Measurements from ENCODE around the gene DGKB.

DGKB gene

GRCh38 chr7:14385074-14385473 lies 517.5 kb downstream of the DGKB start:
- TF ChIP-seq TAF1 (IDR thresholded peaks at IDR 0.05; ENCODE audit: low read depth) = no peak
- TF ChIP-seq FOXM1 (IDR thresholded peaks at IDR 0.05; ENCODE audit: borderline replicate concordance, low read depth) = no peak
- TF ChIP-seq EGR1 (IDR thresholded peaks at IDR 0.05) = no peak
- no peak for TF ChIP-seq EP300 (IDR thresholded peaks at IDR 0.05; ENCODE audit: borderline replicate concordance)
- no peak for TF ChIP-seq USF1 (IDR thresholded peaks at IDR 0.05)
- no peak for TF ChIP-seq CEBPB (IDR thresholded peaks at IDR 0.05)
- TF ChIP-seq, protein P1, sequence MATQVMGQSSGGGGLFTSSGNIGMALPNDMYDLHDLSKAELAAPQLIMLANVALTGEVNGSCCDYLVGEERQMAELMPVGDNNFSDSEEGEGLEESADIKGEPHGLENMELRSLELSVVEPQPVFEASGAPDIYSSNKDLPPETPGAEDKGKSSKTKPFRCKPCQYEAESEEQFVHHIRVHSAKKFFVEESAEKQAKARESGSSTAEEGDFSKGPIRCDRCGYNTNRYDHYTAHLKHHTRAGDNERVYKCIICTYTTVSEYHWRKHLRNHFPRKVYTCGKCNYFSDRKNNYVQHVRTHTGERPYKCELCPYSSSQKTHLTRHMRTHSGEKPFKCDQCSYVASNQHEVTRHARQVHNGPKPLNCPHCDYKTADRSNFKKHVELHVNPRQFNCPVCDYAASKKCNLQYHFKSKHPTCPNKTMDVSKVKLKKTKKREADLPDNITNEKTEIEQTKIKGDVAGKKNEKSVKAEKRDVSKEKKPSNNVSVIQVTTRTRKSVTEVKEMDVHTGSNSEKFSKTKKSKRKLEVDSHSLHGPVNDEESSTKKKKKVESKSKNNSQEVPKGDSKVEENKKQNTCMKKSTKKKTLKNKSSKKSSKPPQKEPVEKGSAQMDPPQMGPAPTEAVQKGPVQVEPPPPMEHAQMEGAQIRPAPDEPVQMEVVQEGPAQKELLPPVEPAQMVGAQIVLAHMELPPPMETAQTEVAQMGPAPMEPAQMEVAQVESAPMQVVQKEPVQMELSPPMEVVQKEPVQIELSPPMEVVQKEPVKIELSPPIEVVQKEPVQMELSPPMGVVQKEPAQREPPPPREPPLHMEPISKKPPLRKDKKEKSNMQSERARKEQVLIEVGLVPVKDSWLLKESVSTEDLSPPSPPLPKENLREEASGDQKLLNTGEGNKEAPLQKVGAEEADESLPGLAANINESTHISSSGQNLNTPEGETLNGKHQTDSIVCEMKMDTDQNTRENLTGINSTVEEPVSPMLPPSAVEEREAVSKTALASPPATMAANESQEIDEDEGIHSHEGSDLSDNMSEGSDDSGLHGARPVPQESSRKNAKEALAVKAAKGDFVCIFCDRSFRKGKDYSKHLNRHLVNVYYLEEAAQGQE (IDR thresholded peaks at IDR 0.05; ENCODE audit: low read depth) = no peak
- TF ChIP-seq MAX (IDR thresholded peaks at IDR 0.05) = no peak
- TF ChIP-seq ZBTB7A (IDR thresholded peaks at IDR 0.05; ENCODE audit: low read depth) = no peak
- no peak for TF ChIP-seq RAD21 (IDR thresholded peaks at IDR 0.05; ENCODE audit: low read depth)
- TF ChIP-seq TEAD4 (IDR thresholded peaks at IDR 0.05) = no peak
- TF ChIP-seq YY1 (IDR thresholded peaks at IDR 0.05; ENCODE audit: low read depth) = no peak
- TF ChIP-seq CREB1 (IDR thresholded peaks at IDR 0.05; ENCODE audit: low read depth) = no peak
- TF ChIP-seq TCF12 (IDR thresholded peaks at IDR 0.05; ENCODE audit: low read depth) = no peak

DNA sequence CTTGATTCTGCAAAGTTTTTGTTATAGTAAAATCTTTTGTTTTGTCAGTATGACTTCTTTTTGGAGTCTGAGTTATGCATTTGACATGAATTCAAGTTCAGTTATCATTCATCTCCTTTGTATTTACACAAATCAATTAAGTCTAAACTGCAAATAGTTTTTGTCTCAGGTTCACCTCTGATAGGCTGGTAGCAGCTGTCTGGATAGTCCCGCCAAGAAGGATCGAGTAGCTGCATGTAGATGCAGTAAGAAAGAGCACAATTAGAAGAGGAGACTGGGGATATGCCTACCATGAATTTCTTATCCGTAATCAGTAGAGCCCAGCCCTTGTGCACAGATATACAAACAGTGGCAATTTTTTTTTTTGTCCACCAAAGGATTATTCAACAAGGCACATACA lies 520.6 kb downstream of the DGKB start:
- TF ChIP-seq YY1 (IDR thresholded peaks at IDR 0.05; ENCODE audit: low read depth) (no peak), ZBTB7A (IDR thresholded peaks at IDR 0.05; ENCODE audit: low read depth) (no peak), RAD21 (IDR thresholded peaks at IDR 0.05; ENCODE audit: low read depth) (no peak), TCF12 (IDR thresholded peaks at IDR 0.05; ENCODE audit: low read depth) (no peak), EP300 (IDR thresholded peaks at IDR 0.05; ENCODE audit: borderline replicate concordance) (no peak), CREB1 (IDR thresholded peaks at IDR 0.05; ENCODE audit: low read depth) (no peak), EGR1 (IDR thresholded peaks at IDR 0.05) (no peak), CEBPB (IDR thresholded peaks at IDR 0.05) (no peak), USF1 (IDR thresholded peaks at IDR 0.05) (no peak), TEAD4 (IDR thresholded peaks at IDR 0.05) (no peak), TAF1 (IDR thresholded peaks at IDR 0.05; ENCODE audit: low read depth) (no peak)
- TF ChIP-seq, protein P1 (IDR thresholded peaks at IDR 0.05; ENCODE audit: low read depth) = no peak

- TF ChIP-seq NFIC (IDR thresholded peaks at IDR 0.05) (no peak), ZBTB7A (IDR thresholded peaks at IDR 0.05; ENCODE audit: low read depth) (no peak), TCF12 (IDR thresholded peaks at IDR 0.05; ENCODE audit: low read depth) (no peak), EP300 (IDR thresholded peaks at IDR 0.05; ENCODE audit: borderline replicate concordance) (no peak), EGR1 (IDR thresholded peaks at IDR 0.05) (no peak), MAX (IDR thresholded peaks at IDR 0.05) (no peak), CREB1 (IDR thresholded peaks at IDR 0.05; ENCODE audit: low read depth) (no peak), FOXM1 (IDR thresholded peaks at IDR 0.05; ENCODE audit: borderline replicate concordance, low read depth) (no peak), USF1 (IDR thresholded peaks at IDR 0.05) (no peak), TAF1 (IDR thresholded peaks at IDR 0.05; ENCODE audit: low read depth) (no peak), TEAD4 (IDR thresholded peaks at IDR 0.05) (no peak), YY1 (IDR thresholded peaks at IDR 0.05; ENCODE audit: low read depth) (no peak), RAD21 (IDR thresholded peaks at IDR 0.05; ENCODE audit: low read depth) (no peak), CEBPB (IDR thresholded peaks at IDR 0.05) (no peak)
- TF ChIP-seq, protein P1 (IDR thresholded peaks at IDR 0.05; ENCODE audit: low read depth) = no peak
These were observed 521.2 kb downstream of the DGKB start for GRCh38 chr7:14381306-14381705.

- TF ChIP-seq RAD21 (IDR thresholded peaks at IDR 0.05; ENCODE audit: low read depth) (no peak), EGR1 (IDR thresholded peaks at IDR 0.05) (no peak), CEBPB (IDR thresholded peaks at IDR 0.05) (no peak), MAX (IDR thresholded peaks at IDR 0.05) (0 out of 2 replicates have a peak, but pooled peaks have one; percentile 34), YY1 (IDR thresholded peaks at IDR 0.05; ENCODE audit: low read depth) (no peak), TAF1 (IDR thresholded peaks at IDR 0.05; ENCODE audit: low read depth) (no peak)
- TF ChIP-seq, protein P1 (IDR thresholded peaks at IDR 0.05; ENCODE audit: low read depth) = no peak
These were observed 521.7 kb downstream of the DGKB start for GRCh38 chr7:14380881-14381280.

Measured in Ishikawa (cell line).